H1 (cell line): ENCODE results near the gene ZIC5. TPM values are rescaled to one million over a fixed set of nuclear protein-coding genes. Genes with fewer than 3 reads are reported as not detected.

Experiments used
- CTCF ChIA-PET: fragments of 300-600 bp; sonication (Branson Sonifier 250); formaldehyde crosslinking; loops from one replicate; lab custom pipeline; 2021; ENCODE audit not compliant: partially characterized antibody; lab: Charles Lee
- POLR2A ChIA-PET: fragments of 300-600 bp; sonication (Branson Sonifier 250); formaldehyde crosslinking; loops from one replicate; lab custom pipeline; 2021; ENCODE audit warnings: inconsistent platforms; ENCODE audit not compliant: partially characterized antibody; lab: Charles Lee
- DNase-seq, 2 experiments: peaks; one replicate each; pipeline versions ENCODE4 v3.0.0 to v3.0.0-alpha.2; 2010 to 2022; ENCODE audit warnings: low spot score in 2 of 2, low read depth in 1 of 2, mixed read lengths in 1 of 2
- FAIRE-seq: peaks from 2 replicates; lab custom pipeline; 2011; peaks lifted over from hg19 to GRCh38; lab: Jason Lieb, UNC
- H2AFZ ChIP-seq: 2 replicates; pipeline ENCODE4 v1.8.1; 2012; ENCODE audit warnings: low read length, inconsistent platforms
- H2AK5ac ChIP-seq: 2 replicates; pipeline ENCODE4 v1.6.1; 2013; ENCODE audit warnings: low read depth, low read length
- H2BK120ac ChIP-seq: replicated peaks from 2 replicates; pipeline ENCODE3; 2013; ENCODE audit warnings: low read depth, low read length, inconsistent platforms
- H2BK12ac ChIP-seq: 2 replicates; pipeline ENCODE4 v1.6.1; 2013; ENCODE audit warnings: low read depth, low read length
- H2BK15ac ChIP-seq: 2 replicates; pipeline ENCODE4 v1.6.1; 2013; ENCODE audit warnings: low read length
- H2BK20ac ChIP-seq: 2 replicates; pipeline ENCODE4 v1.6.1; 2013; ENCODE audit warnings: low read length
- H2BK5ac ChIP-seq: 2 replicates; pipeline ENCODE4 v1.6.1; 2013; ENCODE audit warnings: low read depth, low read length
- H3K14ac ChIP-seq: 2 replicates; pipeline ENCODE4 v1.6.1; 2013; ENCODE audit warnings: inconsistent platforms; ENCODE audit not compliant: insufficient read length
- H3K18ac ChIP-seq: 2 replicates; pipeline ENCODE4 v1.6.1; 2013; ENCODE audit warnings: low read length; ENCODE audit errors: extremely low read depth
- H3K23ac ChIP-seq: 2 replicates; pipeline ENCODE4 v1.6.1; 2013; ENCODE audit warnings: inconsistent platforms; ENCODE audit not compliant: insufficient read length
- H3K23me2 ChIP-seq: 2 replicates; pipeline ENCODE4 v1.6.1; 2013; ENCODE audit warnings: low read depth, low read length
- H3K27ac ChIP-seq: 2 replicates; pipeline ENCODE4 v1.6.1; 2011; ENCODE audit warnings: low read depth, low read length, inconsistent platforms
- H3K27me3 ChIP-seq, 4 experiments: replicated peaks in 1 of 4; 1 replicate in 1 of 4; 2 replicates in 3 of 4; pipeline versions ENCODE4 v1.6.1 to v1.8.1; 2011 to 2013; ENCODE audit warnings: low read length in 3 of 4, mild to moderate bottlenecking in 3 of 4, inconsistent platforms in 2 of 4, mixed read lengths in 2 of 4, moderate library complexity in 1 of 4; ENCODE audit not compliant: control insufficient read depth in 3 of 4, insufficient read depth in 3 of 4; ENCODE audit errors: extremely low read depth in 1 of 4
- H3K36me3 ChIP-seq, 4 experiments: 2 replicates each; pipeline versions ENCODE4 v1.6.1 to v1.8.1; 2011 to 2013; ENCODE audit warnings: mild to moderate bottlenecking in 4 of 4, low read length in 3 of 4, moderate library complexity in 2 of 4, control low read depth in 1 of 4, inconsistent platforms in 1 of 4; ENCODE audit not compliant: insufficient read depth in 4 of 4, control insufficient read depth in 2 of 4
- H3K4ac ChIP-seq: replicated peaks from 2 replicates; pipeline ENCODE3; 2013; ENCODE audit warnings: low read length, low read depth, mixed read lengths, inconsistent platforms; ENCODE audit not compliant: insufficient read length
- H3K4me1 ChIP-seq, 4 experiments: replicated peaks in 1 of 4; 1 replicate in 1 of 4; 2 replicates in 3 of 4; pipeline versions ENCODE4 v1.6.1 to v1.8.1; 2011 to 2013; ENCODE audit warnings: low read length in 3 of 4, inconsistent platforms in 2 of 4, mixed read lengths in 1 of 4; ENCODE audit not compliant: insufficient read depth in 4 of 4, control insufficient read depth in 3 of 4
- H3K4me2 ChIP-seq, 2 experiments: 2 replicates each; pipeline versions ENCODE4 v1.6.1 to v1.8.1; 2011 to 2013; ENCODE audit warnings: low read depth in 2 of 2, low read length in 2 of 2, control low read depth in 1 of 2, inconsistent platforms in 1 of 2, mild to moderate bottlenecking in 1 of 2; ENCODE audit not compliant: insufficient read depth in 1 of 2
- H3K4me3 ChIP-seq, 4 experiments: fragments of 200-600, 300-600 bp in 1 of 4; sonication (generic), shearing (Covaris generic), sonication (Bioruptor Twin) in 1 of 4; 2 replicates each; pipeline versions ENCODE4 v1.5.1 to v1.8.1; 2011 to 2016; ENCODE audit warnings: low read length in 4 of 4, low read depth in 3 of 4, control low read depth in 2 of 4, inconsistent platforms in 2 of 4, mild to moderate bottlenecking in 2 of 4, mixed read lengths in 1 of 4, moderate library complexity in 1 of 4; ENCODE audit not compliant: insufficient read depth in 2 of 4; ENCODE audit errors: extremely low read depth in 1 of 4
- H3K56ac ChIP-seq: replicated peaks from 2 replicates; pipeline ENCODE3; 2013; ENCODE audit warnings: low read depth, mild to moderate bottlenecking, mixed read lengths, low read length, inconsistent platforms; ENCODE audit not compliant: insufficient read length
- H3K79me1 ChIP-seq: 2 replicates; pipeline ENCODE4 v1.6.1; 2013; ENCODE audit warnings: low read depth, low read length, control low read depth
- H3K79me2 ChIP-seq, 2 experiments: 2 replicates each; pipeline versions ENCODE4 v1.6.1 to v1.8.1; 2012 to 2013; ENCODE audit warnings: low read length in 2 of 2, mild to moderate bottlenecking in 2 of 2, inconsistent platforms in 1 of 2; ENCODE audit not compliant: insufficient read depth in 2 of 2, control insufficient read depth in 1 of 2
- H3K9ac ChIP-seq, 4 experiments: replicated peaks in 1 of 4; 1 replicate in 1 of 4; 2 replicates in 3 of 4; pipeline versions ENCODE4 v1.6.1 to v1.8.1; 2011 to 2013; ENCODE audit warnings: low read depth in 3 of 4, low read length in 3 of 4, control low read depth in 2 of 4, mild to moderate bottlenecking in 2 of 4, moderate library complexity in 2 of 4, inconsistent platforms in 1 of 4; ENCODE audit errors: extremely low read depth in 1 of 4
- H3K9me3 ChIP-seq, 2 experiments: 2 replicates each; pipeline versions ENCODE4 v1.6.1 to v1.8.1; 2012 to 2013; ENCODE audit warnings: mild to moderate bottlenecking in 2 of 2, moderate library complexity in 2 of 2, control low read depth in 1 of 2, inconsistent platforms in 1 of 2, low read depth in 1 of 2, low read length in 1 of 2, mixed read lengths in 1 of 2; ENCODE audit not compliant: insufficient read depth in 2 of 2
- H4K20me1 ChIP-seq, 2 experiments: replicated peaks in 1 of 2; 2 replicates each; pipeline versions ENCODE3 to v1.8.1; 2011 to 2013; ENCODE audit warnings: inconsistent platforms in 2 of 2, low read length in 2 of 2, mild to moderate bottlenecking in 1 of 2; ENCODE audit not compliant: insufficient read depth in 2 of 2, control insufficient read depth in 1 of 2
- H4K5ac ChIP-seq: 2 replicates; pipeline ENCODE4 v1.6.1; 2013; ENCODE audit warnings: low read length, low read depth, mixed read lengths, inconsistent platforms; ENCODE audit not compliant: insufficient read length
- H4K8ac ChIP-seq: 2 replicates; pipeline ENCODE4 v1.8.0; 2013; ENCODE audit warnings: mild to moderate bottlenecking, moderate library complexity, low read length, inconsistent platforms; ENCODE audit not compliant: insufficient read depth; ENCODE audit errors: extremely low read depth
- H4K91ac ChIP-seq: replicated peaks from 2 replicates; pipeline ENCODE3; 2013; ENCODE audit warnings: low read length, mixed read lengths, inconsistent platforms; ENCODE audit not compliant: insufficient read length
- whole genome bisulfite sequencing, 2 experiments: shearing (Covaris generic) in 1 of 2; methylation state at CpG; one replicate each; pipeline versions ENCODE4 v1.1.6 to v1.1.7; 2013 to 2015; ENCODE audit warnings: low lambda C conversion rate in 2 of 2, mixed read lengths in 2 of 2, inconsistent platforms in 1 of 2, low coverage in 1 of 2, missing lambda C conversion rate in 1 of 2; ENCODE audit not compliant: insufficient replicate concordance in 2 of 2, insufficient coverage in 1 of 2, insufficient read length in 1 of 2; ENCODE audit errors: extremely low coverage in 1 of 2, missing lambda C conversion rate in 1 of 2; 5-methylcytosine and 5-hydroxymethylcytosine counted together
- polyA plus RNA-seq, 7 experiments: library from polyadenylated mRNA; depleted of rRNA in 3 of 7; stranded (reverse) in 5 of 7; unstranded in 2 of 7; fragments of >200 nt in 5 of 7; fragments of 200-250 nt in 2 of 7; gene quantifications; 1 replicate in 5 of 7; 2 replicates in 1 of 7; 4 replicates in 1 of 7; pipeline versions ENCODE4 v1.2.1 to v1.2.3, GENCODE V29; 2011 to 2013; ENCODE audit warnings: missing spikeins in 2 of 7, mixed read lengths in 2 of 7
- total RNA-seq: library from RNA; stranded (reverse); fragmentation: NEBNext Ultra II Directional; extraction: Animal tissue kit (Norgen Biotek cat#: 25700); gene quantifications from 2 replicates; pipeline ENCODE4 v1.2.1, GENCODE V29; 2021

The ZIC5 gene
- total and polyA plus RNA-seq, 2 of the 8 experiments (the other 6 are each of a cell fraction or from before 2014, with no cell fraction given) = 14.2 to 52.7 TPM

GRCh38 chr13:99941911-99942310, 29.7 kb downstream of the ZIC5 start:
- H2AFZ ChIP-seq = no peak overlapping the region
- WGBS, 2 experiments = 92% methylated on average over 4 of the region's 4 CpGs; no CpG with 5 or more reads in 1 of the 2 experiments
- H3K79me2 ChIP-seq = no peaks in the 10 kb centered on the region
- H3K23me2 ChIP-seq = no peaks in the 10 kb centered on the region
- H2BK15ac ChIP-seq = no peak overlapping the region
- H2BK5ac ChIP-seq = no peak overlapping the region
- H3K23ac ChIP-seq = no peak overlapping the region
- ChIA-PET POLR2A (interaction anchor here (1.3 kb wide), 1 partner anchor 9 kb away, joined by 5 read pairs; no protein-coding TSS in a partner anchor), CTCF (interaction anchor here (0.5 to 2.3 kb wide), 6 partner anchors 13 to 210 kb away, joined by 3 to 10 read pairs (median 4); no protein-coding TSS in a partner anchor)
- H3K9ac ChIP-seq = no peak overlapping the region
- no peak overlapping the region for H3K14ac ChIP-seq
- no peak overlapping the region for H3K18ac ChIP-seq
- H2BK20ac ChIP-seq = no peak overlapping the region
- H2BK120ac ChIP-seq = no peak overlapping the region
- H3K9me3 ChIP-seq = no peaks in the 10 kb centered on the region
- no peak overlapping the region for H4K91ac ChIP-seq
- no peak overlapping the region for H3K4me2 ChIP-seq
- no peak overlapping the region for H3K56ac ChIP-seq
- H3K36me3 ChIP-seq = no peaks in the 10 kb centered on the region
- H4K20me1 ChIP-seq = no peaks in the 10 kb centered on the region
- no peak overlapping the region for H2BK12ac ChIP-seq
- H4K8ac ChIP-seq = no peak overlapping the region; the same call in 1 of the 2 replicates
- H3K27me3 ChIP-seq = no peaks in the 10 kb centered on the region
- H3K4me1 ChIP-seq = peaks cover 0 to 4% (median 0%) of the 10 kb centered on the region in 4 experiments; a peak in 2 of 7 replicates
- no peak overlapping the region for H2AK5ac ChIP-seq
- H3K79me1 ChIP-seq = no peaks in the 10 kb centered on the region
- H3K4ac ChIP-seq = no peak overlapping the region
- DNase-seq (no peak), FAIRE-seq (no peak)
- H3K4me3 ChIP-seq = no peak overlapping the region
- no peak overlapping the region for H3K27ac ChIP-seq
- H4K5ac ChIP-seq = no peak overlapping the region
